K562 (cell line): ENCODE results near the gene CLEC17A. TPM values are rescaled to one million over a fixed set of nuclear protein-coding genes. Genes with fewer than 3 reads are reported as not detected.

Source experiments
- ATF7 ChIP-seq: fragments of 450-650 bp; IDR thresholded peaks from 2 replicates; pipeline ENCODE4 v1.7.1; 2014; ENCODE audit warnings: mild to moderate bottlenecking, moderate library complexity
- CHCHD3 ChIP-seq: fragments of 250-450 bp; sonication (Bioruptor Pico); IDR thresholded peaks from 2 replicates; pipeline ENCODE4 v2.1.2; 2022; ENCODE audit warnings: mild to moderate bottlenecking
- GABPB2 ChIP-seq: fragments of 250-450 bp; sonication (Bioruptor Pico); conservative IDR thresholded peaks from 2 replicates; pipeline ENCODE4 v1.5.1; 2021; ENCODE audit warnings: mild to moderate bottlenecking
- HNRNPH1 ChIP-seq: fragments of 200-400 bp; formaldehyde crosslinking; optimal IDR thresholded peaks from 2 replicates; pipeline ENCODE3; 2017; ENCODE audit warnings: low read depth, mild to moderate bottlenecking, low read length, moderate library complexity
- MAZ ChIP-seq, 2 experiments: fragments of 450-650 bp in 1 of 2; sonication (generic) in 1 of 2; formaldehyde crosslinking; IDR thresholded peaks in 1 of 2; conservative IDR thresholded peaks in 1 of 2; 2 replicates each; pipeline versions ENCODE4 v1.4.0 to v1.5.0; 2020; ENCODE audit warnings: mild to moderate bottlenecking in 1 of 2, missing genetic modification reagents in 1 of 2
- MCM5 ChIP-seq: fragments of 450-650 bp; IDR thresholded peaks from 2 replicates; pipeline ENCODE4 v1.6.1; 2016; ENCODE audit warnings: low read depth
- MTA2 ChIP-seq: fragments of 450-650 bp; IDR thresholded peaks from 2 replicates; pipeline ENCODE4 v1.6.1; 2016; ENCODE audit warnings: low read depth
- PHB ChIP-seq: fragments of 250-450 bp; sonication (Bioruptor Pico); IDR thresholded peaks from 2 replicates; pipeline ENCODE4 v1.5.0; 2021
- PHB2 ChIP-seq: fragments of 450-650 bp; IDR thresholded peaks from 2 replicates; pipeline ENCODE4 v1.6.1; 2017; ENCODE audit warnings: low read depth
- POLR3G ChIP-seq: IDR thresholded peaks from 2 replicates; pipeline ENCODE4 v1.6.1; 2011; ENCODE audit not compliant: insufficient read length, insufficient replicate concordance; ENCODE audit errors: extremely low read depth
- PRMT5 ChIP-seq: sonication (generic); formaldehyde crosslinking; IDR thresholded peaks from 2 replicates; pipeline ENCODE4 v1.5.0; 2020; ENCODE audit warnings: missing genetic modification reagents
- PTTG1 ChIP-seq: fragments of 450-650 bp; IDR thresholded peaks from 2 replicates; pipeline ENCODE4 v1.6.1; 2016; ENCODE audit warnings: low read depth, mild to moderate bottlenecking, missing genetic modification characterization, missing compliant biosample characterization
- RBM17 ChIP-seq: fragments of 200-400 bp; formaldehyde crosslinking; IDR thresholded peaks from 2 replicates; pipeline ENCODE4 v1.6.1; 2017; ENCODE audit warnings: low read depth, mild to moderate bottlenecking, low read length, borderline replicate concordance
- RHOXF2B ChIP-seq: fragments of 250-450 bp; sonication (Bioruptor Pico); conservative IDR thresholded peaks from 2 replicates; pipeline ENCODE4 v1.5.1; 2021
- SRSF1 ChIP-seq: fragments of 200-400 bp; formaldehyde crosslinking; IDR thresholded peaks from 2 replicates; pipeline ENCODE4 v1.6.1; 2017; ENCODE audit warnings: mild to moderate bottlenecking, low read depth, low read length, moderate library complexity
- ZNF140 ChIP-seq: fragments of 250-450 bp; sonication (Bioruptor Pico); IDR thresholded peaks from 2 replicates; pipeline ENCODE4 v1.8.0; 2021; ENCODE audit warnings: moderate library complexity, mild to moderate bottlenecking, inconsistent platforms
- ZNF232 ChIP-seq: sonication (generic); formaldehyde crosslinking; IDR thresholded peaks from 2 replicates; pipeline ENCODE4 v1.8.0; 2022; ENCODE audit warnings: mild to moderate bottlenecking, missing genetic modification reagents
- ZNF3 ChIP-seq: fragments of 250-450 bp; sonication (Bioruptor Pico); IDR thresholded peaks from 2 replicates; pipeline ENCODE4 v1.5.0; 2021; ENCODE audit warnings: mild to moderate bottlenecking, moderate library complexity
- ZNF408 ChIP-seq: fragments of 250-450 bp; sonication (Bioruptor Pico); IDR thresholded peaks from 2 replicates; pipeline ENCODE4 v1.4.0; 2020; ENCODE audit warnings: low read depth, mild to moderate bottlenecking, moderate library complexity
- ZNF561 ChIP-seq: fragments of 450-650 bp; formaldehyde crosslinking; conservative IDR thresholded peaks from 2 replicates; pipeline ENCODE4 v1.4.0; 2020; ENCODE audit warnings: mild to moderate bottlenecking, moderate library complexity
- ZNF75A ChIP-seq: fragments of 450-650 bp; formaldehyde crosslinking; IDR thresholded peaks from 2 replicates; pipeline ENCODE4 v1.4.0; 2020; ENCODE audit warnings: mild to moderate bottlenecking
- polyA plus RNA-seq, 8 experiments: library from polyadenylated mRNA; depleted of rRNA in 4 of 8; stranded (reverse) in 5 of 8; unstranded in 3 of 8; fragments of >200 nt; fragmentation: Nextera tagmentation in 2 of 8; fragmentation: Illumina TruSeq in 1 of 8; extraction: Ambion mirVana in 2 of 8; extraction: Trizol in 1 of 8; gene quantifications; 2 replicates each; pipeline versions ENCODE4 v1.2.1 to v1.2.3, GENCODE V29; 2011 to 2014; ENCODE audit warnings: inconsistent platforms in 1 of 8, missing spikeins in 1 of 8
- total RNA-seq, 7 experiments: library from RNA; depleted of rRNA in 6 of 7; stranded (reverse); fragments of >200 nt in 6 of 7; fragmentation: Illumina TruSeq in 2 of 7; extraction: Trizol in 2 of 7; gene quantifications; 2 replicates each; pipeline versions ENCODE4 v1.2.1 to v1.2.3, GENCODE V29; 2011 to 2021; ENCODE audit warnings: low replicate concordance in 1 of 7
- TF ChIP-seq, protein P1 (sequence below): sonication (generic); formaldehyde crosslinking; IDR thresholded peaks from 2 replicates; pipeline ENCODE4 v1.8.0; 2022; ENCODE audit warnings: missing genetic modification reagents, mild to moderate bottlenecking, borderline replicate concordance
- TF ChIP-seq, protein P2 (sequence below): sonication (generic); formaldehyde crosslinking; IDR thresholded peaks from 2 replicates; pipeline ENCODE4 v1.8.1; 2023; ENCODE audit warnings: mild to moderate bottlenecking, missing genetic modification reagents
- TF ChIP-seq, protein P3 (sequence below): fragments of 450-650 bp; IDR thresholded peaks from 2 replicates; pipeline ENCODE4 v1.6.1; 2014; ENCODE audit warnings: low read depth, mild to moderate bottlenecking, moderate library complexity, borderline replicate concordance
- TF ChIP-seq, protein P4 (sequence below): sonication (generic); formaldehyde crosslinking; IDR thresholded peaks from 2 replicates; pipeline ENCODE4 v1.5.0; 2020; ENCODE audit warnings: missing genetic modification reagents

Gene CLEC17A
- total and polyA plus RNA-seq, 9 of the 15 experiments (the other 6 are each of a cell fraction or from before 2014, with no cell fraction given), result 0.03 TPM; not detected in 8

DNA sequence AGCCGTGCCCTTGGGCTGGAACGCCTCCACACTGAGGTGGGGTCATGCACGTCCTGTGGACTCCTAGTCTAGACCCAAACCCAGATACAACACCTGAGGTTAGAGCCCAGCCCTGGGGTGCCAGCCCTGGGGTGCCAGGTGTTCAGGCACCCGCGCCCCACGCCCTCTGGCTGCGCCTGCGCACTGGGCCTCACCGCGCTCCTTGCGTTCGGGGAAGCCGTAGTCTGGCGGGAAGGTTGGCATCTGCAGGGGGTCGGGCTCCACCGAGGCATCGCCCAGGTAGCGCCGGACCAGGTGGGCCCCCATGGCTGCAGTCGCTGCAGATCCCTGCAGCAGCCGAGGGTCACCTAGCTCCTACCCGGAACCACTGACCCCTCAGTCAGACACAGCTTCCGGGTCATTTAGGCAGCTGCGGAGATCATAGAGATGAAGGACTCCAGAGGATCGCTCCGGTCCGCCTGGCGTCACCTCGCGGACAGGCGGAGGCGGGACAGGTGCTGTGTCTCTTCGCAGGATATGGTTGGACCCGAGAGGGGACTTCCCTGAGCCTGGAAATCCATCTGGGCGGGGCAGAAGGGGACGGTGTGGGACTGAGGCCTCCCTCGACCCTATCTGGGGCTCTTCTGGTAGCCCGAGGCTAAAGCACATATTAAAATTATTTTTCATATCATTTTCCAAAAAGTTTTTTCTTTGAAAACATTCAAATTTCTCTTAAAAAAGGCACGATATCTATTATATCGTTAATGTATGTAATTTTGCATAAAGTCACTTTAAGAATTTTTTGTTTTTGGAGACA is 11.0 kb upstream of the CLEC17A start, which contains the start of gene NDUFB7 (continued):
- TF ChIP-seq, protein P1, sequence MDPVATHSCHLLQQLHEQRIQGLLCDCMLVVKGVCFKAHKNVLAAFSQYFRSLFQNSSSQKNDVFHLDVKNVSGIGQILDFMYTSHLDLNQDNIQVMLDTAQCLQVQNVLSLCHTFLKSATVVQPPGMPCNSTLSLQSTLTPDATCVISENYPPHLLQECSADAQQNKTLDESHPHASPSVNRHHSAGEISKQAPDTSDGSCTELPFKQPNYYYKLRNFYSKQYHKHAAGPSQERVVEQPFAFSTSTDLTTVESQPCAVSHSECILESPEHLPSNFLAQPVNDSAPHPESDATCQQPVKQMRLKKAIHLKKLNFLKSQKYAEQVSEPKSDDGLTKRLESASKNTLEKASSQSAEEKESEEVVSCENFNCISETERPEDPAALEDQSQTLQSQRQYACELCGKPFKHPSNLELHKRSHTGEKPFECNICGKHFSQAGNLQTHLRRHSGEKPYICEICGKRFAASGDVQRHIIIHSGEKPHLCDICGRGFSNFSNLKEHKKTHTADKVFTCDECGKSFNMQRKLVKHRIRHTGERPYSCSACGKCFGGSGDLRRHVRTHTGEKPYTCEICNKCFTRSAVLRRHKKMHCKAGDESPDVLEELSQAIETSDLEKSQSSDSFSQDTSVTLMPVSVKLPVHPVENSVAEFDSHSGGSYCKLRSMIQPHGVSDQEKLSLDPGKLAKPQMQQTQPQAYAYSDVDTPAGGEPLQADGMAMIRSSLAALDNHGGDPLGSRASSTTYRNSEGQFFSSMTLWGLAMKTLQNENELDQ (CRISPR knock-in tag), result no peak
- peak; percentile 86 for TF ChIP-seq ATF7
- TF ChIP-seq RBM17, result no peak
- no peak for TF ChIP-seq ZNF140 (CRISPR knock-in tag)
- TF ChIP-seq ZNF232, result no peak
- no peak for TF ChIP-seq GABPB2 (CRISPR knock-in tag)
- no peak for TF ChIP-seq ZNF3 (CRISPR knock-in tag)
- no peak for TF ChIP-seq SRSF1
- TF ChIP-seq, protein P2, sequence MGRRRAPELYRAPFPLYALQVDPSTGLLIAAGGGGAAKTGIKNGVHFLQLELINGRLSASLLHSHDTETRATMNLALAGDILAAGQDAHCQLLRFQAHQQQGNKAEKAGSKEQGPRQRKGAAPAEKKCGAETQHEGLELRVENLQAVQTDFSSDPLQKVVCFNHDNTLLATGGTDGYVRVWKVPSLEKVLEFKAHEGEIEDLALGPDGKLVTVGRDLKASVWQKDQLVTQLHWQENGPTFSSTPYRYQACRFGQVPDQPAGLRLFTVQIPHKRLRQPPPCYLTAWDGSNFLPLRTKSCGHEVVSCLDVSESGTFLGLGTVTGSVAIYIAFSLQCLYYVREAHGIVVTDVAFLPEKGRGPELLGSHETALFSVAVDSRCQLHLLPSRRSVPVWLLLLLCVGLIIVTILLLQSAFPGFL (CRISPR knock-in tag), result 0 out of 2 replicates have a peak, but pooled peaks have one; percentile 37
- TF ChIP-seq MAZ (CRISPR knock-in tag; conservative IDR thresholded peaks at IDR 0.05 in 1 of 2, IDR thresholded peaks at IDR 0.05 in 1 of 2), result peak; percentile 86 to 90
- peak; percentile 86 for TF ChIP-seq MTA2
- TF ChIP-seq ZNF408, result no peak
- no peak for TF ChIP-seq ZNF561 (CRISPR knock-in tag)
- no peak for TF ChIP-seq ZNF75A (CRISPR knock-in tag)
- TF ChIP-seq MCM5, result no peak
- TF ChIP-seq CHCHD3, result no peak
- TF ChIP-seq PHB2, result no peak
- TF ChIP-seq PHB, result no peak
- TF ChIP-seq PTTG1 (tag), result no peak
- TF ChIP-seq PRMT5 (CRISPR knock-in tag), result no peak
- TF ChIP-seq, protein P3, sequence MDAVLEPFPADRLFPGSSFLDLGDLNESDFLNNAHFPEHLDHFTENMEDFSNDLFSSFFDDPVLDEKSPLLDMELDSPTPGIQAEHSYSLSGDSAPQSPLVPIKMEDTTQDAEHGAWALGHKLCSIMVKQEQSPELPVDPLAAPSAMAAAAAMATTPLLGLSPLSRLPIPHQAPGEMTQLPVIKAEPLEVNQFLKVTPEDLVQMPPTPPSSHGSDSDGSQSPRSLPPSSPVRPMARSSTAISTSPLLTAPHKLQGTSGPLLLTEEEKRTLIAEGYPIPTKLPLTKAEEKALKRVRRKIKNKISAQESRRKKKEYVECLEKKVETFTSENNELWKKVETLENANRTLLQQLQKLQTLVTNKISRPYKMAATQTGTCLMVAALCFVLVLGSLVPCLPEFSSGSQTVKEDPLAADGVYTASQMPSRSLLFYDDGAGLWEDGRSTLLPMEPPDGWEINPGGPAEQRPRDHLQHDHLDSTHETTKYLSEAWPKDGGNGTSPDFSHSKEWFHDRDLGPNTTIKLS, result peak; percentile 92
- TF ChIP-seq RHOXF2B, result no peak
- TF ChIP-seq HNRNPH1, result no peak
- no peak for TF ChIP-seq POLR3G
- TF ChIP-seq, protein P4, sequence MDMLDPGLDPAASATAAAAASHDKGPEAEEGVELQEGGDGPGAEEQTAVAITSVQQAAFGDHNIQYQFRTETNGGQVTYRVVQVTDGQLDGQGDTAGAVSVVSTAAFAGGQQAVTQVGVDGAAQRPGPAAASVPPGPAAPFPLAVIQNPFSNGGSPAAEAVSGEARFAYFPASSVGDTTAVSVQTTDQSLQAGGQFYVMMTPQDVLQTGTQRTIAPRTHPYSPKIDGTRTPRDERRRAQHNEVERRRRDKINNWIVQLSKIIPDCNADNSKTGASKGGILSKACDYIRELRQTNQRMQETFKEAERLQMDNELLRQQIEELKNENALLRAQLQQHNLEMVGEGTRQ (CRISPR knock-in tag), result no peak
